Activated CD8-positive, alpha-beta memory T cell treated with anti-CD3 and anti-CD28 coated beads, Interleukin-2, amount 50 U/mL, for 4 hours (primary cell): ENCODE measurements around the gene NDUFAF5.

Experiments
- DNase-seq: peaks from one replicate; pipeline ENCODE4 v3.0.0-alpha.2; 2020

Gene NDUFAF5

DNA sequence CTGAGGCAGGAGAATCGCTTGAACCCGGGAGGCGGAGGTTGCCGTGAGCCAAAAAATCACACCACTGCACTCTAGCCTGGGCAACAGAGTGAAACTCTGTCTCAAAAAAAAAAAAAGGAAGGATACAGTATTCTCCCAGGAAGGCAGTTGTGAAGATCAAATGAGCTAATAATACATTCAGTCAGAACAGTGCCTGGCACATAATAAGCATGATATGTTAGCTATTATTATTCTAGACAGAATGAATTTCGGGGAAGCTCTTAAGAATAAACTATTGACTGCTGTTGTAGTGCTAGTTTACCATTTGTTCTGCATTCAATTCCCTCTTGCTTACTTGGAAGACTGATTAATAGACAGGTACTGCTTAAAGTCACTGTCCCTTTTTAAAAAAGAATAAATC lies 40.6 kb downstream of the NDUFAF5 start:
- DNase-seq: no peak

DNA sequence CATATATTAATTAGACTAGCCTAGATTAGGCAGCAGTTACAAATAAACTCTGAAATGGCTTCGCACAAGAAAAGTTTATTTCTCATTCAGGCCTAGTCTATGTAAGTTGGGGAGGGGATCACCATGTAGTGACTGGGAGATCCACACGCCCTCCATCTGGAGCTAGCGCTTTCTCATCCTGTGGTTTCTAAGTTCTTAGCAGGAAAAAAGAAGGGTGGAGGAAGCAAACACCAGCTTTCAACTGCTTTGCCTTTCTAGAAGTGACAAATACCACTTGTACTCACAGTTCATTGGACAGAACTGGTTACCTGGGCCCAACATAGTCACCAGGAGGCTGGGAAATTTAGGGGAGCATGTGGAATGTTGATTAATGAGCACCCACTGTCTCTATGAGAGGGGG lies 46.6 kb downstream of the NDUFAF5 start:
- DNase-seq: no peak

DNA sequence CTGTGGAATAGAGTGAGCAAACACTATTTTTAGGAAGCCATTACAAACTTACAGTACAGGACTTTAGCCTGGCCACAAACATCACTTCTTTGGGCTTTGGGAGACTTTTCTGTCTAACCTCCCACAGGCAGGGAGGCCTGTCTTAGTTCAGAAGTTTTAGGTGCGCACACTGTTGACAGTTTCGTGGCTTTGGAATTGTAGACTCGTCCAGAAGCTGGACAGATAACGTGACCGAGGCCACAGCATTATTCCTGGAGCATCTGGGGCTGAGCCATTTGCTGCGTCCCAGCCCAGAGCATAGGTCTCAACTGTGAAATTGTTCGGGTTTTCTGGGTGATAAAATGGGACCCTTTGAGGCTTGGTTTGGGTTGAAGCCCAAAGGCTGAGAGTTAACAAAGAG lies 53.8 kb downstream of the NDUFAF5 start:
- no peak for DNase-seq

DNA sequence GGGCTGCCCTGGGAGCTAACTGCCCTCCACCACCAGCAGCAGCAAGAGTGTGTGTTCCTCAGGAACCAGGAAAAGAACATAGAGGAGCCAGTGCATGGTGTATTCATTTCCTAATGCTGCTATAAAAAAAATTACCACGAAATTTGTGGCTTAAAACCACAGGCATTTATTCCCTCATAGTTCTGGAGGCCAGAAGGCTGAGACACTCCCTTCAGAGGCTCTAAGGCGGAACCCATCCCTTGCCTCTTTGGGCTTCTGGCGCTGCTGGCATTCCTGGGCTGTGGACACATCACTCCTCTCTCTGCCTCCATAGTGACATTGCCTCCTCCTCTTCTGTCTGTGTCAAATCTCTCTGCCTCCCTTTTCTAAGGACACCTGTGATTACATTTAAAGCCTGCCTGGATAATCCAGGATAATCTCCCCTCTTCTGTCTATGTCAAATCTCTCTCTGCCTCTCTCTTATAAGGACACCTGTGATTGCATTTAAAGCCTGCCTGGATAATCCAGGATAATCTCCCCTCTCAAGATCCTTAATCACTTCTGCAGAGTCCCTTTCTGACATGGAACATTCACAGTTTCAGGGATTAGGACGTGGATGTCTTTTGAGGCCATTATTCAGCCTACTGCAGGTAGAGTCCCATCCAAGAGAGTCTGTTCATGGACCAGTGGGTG lies 54.7 kb downstream of the NDUFAF5 start:
- DNase-seq: no peak

DNA sequence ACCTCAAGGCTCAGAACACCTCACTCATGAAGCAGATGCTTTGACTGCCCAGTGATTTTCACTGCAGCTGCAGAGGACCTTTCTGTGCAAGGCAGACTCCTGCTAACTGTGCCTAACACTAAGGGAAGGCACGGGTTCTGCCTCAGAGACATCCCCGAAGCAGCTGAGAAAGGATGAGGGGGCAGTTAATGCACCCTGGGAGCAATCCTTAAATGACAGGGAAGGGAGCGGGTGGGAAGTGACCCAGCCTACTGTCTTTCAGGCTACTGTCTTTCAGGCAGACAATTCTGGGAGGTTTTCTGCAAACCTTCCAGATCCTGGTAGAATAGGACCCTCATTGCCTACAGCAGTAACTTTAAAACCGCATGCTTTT lies 55.3 kb downstream of the NDUFAF5 start:
- DNase-seq: no peak

DNA sequence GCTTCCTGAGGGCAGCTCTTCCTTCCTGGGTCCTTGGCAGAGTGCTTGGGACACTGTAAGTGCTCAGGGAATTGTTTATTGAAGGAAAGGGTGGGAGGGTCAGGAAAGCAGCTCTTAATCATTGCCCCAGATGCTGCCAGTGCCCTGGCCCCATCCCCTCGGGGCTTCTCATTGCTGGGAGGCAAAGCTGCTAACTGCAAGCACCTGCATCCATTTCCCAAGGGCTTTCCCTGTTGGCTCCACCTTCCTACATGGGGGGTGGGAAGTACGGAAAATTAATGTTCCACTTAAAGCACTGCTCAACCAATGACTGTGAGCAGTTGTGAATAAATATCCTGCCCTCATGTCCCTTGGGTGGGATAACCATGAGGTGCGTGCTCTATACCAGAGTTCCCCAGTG lies 56.4 kb downstream of the NDUFAF5 start:
- no peak for DNase-seq

DNA sequence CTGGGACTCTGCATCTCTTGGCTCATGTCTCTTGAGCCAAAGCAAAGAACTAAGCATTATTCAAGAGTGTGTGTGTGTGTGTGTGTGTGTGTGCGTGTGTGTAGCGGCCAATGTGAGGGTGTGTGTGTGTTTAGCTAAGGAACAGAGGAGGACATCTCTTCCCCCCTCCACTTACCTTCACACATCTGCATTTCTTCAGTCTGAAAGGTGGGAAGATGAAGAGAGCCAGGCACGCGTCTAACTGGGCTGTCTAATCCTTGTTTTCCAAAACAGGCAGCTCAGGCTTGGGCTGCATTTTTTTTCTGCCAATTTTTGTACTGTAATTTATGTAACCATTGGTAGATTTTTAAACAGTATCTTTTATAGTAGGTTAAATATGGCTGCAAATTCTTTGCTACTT lies 59.5 kb downstream of the NDUFAF5 start:
- DNase-seq: no peak

DNA sequence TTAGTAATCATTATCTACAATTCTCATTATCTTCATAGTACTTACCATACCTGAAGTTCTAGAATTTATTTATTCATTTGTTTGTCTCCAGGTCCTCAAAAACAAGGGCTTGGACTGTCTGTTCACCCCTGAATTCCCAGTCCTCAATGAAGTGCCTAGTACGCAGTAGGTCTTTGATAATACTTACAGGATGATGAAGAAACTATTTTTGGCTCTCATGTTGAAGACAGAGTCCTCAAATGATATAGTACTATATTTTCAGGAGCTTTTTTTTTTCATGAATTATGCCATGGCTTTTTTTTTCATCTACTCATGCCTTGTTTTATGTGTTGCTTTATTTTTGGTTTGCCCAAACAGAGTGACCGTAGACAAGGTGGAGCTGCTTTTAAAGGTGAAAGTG lies 66.5 kb downstream of the NDUFAF5 start:
- DNase-seq: no peak

DNA sequence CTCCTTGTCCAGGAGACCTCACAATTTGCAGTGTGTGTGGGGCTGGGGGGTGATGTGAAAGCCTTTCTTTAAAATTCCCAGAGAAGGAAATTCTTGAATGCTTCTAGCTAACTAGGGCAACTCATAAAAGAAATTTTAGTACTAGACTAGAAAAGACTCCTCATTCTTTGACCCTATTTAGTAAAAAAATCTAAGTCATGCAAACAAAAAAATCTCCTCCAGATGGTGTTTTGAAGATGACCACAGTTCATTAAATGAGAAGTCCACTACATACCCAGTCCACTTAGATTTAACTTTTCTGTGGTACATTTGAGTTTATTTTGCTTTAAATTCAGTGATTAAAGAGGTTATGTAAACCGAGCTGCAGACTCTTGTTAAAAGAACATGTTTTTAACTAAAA lies 67.5 kb downstream of the NDUFAF5 start:
- DNase-seq: no peak

DNA sequence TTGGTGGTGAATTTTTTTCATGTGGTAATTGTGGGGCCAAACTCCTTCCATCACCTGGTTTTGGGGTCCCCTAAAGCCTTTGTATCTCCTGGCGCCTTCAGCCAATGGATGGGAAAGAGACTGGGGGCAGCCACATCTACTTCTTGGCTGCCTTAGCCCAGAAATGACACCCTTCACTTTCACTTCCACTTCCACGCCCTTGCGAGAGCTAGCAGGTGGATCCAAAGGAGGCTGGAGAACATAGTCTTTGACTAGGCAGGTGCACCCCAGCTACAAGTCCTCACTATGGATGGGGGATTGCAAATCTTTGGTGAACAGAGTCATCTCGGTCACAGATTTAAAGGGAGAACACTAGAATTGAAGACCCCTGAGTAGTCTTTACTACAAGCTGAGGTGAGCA lies 70.8 kb downstream of the NDUFAF5 start:
- DNase-seq: no peak

DNA sequence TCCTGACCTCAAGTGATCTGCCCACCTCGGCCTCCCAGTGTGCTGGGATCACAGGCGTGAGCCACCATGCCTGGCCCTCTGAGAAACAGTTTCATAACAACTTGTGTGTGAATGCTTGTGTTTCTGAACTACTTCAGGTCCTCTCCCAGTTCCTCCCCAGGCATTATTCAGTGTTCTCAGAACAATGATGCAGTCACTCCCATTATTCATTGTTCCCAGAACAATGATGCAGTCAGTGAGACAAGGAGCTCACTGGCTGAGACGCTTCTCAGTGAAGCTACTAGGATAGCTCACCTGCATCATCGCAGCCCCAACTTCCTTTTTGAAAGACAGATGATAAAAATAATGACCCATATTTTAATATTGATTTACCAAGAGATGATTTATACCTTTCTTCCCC lies 71.5 kb downstream of the NDUFAF5 start:
- DNase-seq: no peak

DNA sequence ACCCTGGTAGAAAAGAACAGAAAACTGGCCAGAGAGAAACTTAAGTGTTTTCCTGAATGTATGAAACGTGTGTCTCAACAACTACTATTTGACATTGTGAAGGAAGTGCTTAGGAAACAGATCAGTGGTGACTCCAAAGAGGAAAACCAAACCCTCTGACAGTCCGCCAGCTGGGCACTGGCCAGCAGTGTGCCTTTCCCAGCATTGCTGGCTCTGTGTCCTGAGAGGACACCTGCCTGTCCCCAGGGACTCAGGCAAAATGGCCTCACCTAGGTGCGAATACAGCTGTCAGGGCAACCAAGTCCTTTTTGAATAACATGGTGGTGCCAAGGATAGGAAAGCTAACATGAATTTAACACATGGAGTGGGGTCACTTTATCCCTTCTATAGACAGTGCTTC lies 72.5 kb downstream of the NDUFAF5 start:
- no peak for DNase-seq

DNA sequence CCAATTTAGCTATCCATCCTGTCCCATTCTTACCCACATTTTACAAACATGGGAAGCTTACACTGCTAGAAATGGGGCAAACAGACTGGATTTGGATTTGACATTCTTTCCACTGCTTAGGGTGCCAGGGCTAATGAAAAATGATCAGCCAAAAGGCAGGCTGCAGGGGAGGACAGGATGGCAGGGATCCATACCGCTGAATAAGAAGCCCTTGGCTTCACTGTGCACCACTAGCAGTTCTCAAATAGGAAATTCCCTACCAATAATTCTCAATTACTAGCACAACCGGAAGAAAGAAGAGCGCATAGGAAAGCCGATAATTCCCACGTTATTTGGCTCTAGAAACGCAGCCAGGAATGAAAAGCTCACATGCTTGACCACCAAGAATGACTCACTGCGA lies 73.1 kb downstream of the NDUFAF5 start:
- no peak for DNase-seq

DNA sequence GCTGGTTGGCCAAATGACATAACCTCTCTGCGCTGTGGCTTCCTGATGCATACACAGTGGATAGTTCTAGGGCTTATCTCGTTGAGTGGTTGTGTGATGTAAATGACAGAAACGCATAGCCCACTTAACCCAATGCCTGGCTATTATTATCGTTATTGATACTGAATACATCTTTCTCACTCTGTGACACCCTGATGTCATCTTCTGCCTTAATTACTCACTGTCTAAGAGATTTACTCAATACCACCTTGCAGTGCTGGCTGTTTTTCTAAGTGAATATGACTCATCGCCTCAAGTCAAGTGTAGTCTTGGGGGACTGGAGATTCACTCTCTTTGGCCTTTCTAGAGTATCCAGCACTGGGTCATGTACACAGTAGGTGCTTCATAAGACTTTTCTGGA lies 73.6 kb downstream of the NDUFAF5 start:
- DNase-seq: no peak

DNA sequence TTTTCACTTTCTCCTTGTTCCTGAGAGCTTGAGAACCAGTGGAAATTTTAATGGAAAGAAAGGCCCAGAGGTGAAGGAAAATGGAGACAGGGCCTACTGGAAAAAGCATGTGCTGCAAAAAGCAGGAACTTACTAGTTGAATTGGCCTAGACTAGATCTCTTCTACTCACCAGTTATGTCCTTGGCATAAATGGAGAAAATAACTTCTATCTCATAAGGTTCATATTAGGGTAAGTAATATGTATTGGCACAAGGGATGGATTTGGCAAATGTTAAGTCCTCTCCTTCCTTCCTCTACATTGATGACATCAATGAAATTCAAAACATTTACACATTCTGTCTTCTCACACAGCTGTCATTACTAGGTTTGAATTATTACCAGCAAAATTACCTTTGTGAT lies 74.0 kb downstream of the NDUFAF5 start:
- DNase-seq: no peak

DNA sequence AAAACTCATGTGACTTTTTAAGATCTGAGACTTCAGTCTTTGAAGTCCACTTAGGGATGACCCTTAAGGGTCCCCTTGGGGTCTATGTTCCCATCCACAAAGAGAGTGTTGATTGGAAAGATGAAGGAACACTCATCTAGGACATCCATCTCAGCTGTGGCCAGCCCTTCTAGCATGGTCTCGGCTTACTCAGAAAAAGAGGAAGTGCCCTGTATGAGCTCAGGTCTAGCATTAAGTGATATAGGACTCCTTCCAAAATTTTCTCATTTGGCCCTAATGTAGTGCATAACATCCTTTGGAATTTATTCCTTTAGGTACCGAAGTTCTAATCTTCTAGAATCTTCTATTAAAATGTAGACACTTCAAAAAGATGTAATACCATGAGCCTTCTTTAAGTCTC lies 77.4 kb downstream of the NDUFAF5 start:
- DNase-seq: no peak

DNA sequence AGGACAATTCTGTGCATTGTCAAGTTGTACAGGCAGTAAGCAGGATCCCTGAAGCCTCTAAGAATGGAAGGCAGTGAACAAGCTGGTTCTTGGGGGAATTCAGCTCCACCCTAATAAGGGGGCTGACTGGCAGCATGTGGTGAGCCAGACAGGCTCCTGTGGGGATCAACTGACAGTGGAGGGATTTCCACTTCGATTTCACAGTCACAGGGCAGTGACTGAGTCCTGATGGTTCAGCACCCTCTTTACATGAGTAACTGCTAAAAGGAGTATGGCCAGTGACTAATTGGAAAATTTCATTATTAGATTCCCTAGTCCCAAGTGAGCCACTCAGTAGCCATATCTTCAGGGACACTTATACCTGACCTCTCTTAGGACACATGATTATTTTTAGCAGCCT lies 78.4 kb downstream of the NDUFAF5 start:
- DNase-seq: no peak

DNA sequence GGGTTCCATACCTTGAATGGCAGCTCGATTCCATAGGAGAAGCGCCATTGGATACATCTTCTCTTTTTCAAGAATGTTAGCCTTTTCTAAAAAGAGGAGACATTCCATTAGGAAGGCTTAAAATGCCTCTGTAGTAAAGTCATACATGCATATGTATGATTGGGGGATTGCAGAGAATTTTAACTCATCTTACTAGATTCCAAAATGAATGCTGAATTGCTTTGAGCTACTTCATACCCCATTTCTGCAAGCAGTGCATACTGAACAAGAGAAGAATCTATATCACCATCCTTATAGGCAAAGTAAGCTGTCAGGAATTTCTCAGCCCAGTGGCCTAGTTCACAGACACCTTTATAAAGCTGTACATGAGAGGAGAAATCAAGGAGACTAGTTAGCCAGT lies 80.3 kb downstream of the NDUFAF5 start:
- DNase-seq: no peak

DNA sequence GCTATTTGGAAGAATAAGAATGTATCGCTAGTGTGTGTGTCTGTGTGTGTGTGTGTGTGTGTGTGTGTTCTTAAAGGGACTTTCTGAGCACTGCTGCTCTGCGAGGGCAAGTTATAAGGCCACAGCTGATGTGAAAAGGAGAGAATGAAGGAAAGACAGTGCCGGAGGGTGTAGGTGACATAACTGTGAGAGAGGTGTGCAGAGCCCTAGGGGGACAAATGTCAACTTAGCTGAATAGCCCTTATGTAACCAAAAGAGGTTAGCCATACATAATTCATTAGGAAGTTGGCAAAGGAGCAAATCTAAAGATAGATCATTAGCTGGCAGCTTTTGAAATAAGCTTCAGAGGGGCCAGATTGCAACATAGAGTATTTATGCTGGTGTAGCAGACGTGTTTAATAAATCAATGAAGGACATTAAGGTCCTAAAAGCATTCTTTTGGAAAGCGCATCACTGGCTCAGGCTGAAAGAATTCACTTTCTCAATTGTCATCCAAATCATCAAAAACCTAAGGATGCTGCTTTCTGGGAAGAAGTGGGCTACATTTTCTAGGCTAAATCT lies 81.0 kb downstream of the NDUFAF5 start:
- DNase-seq: no peak

DNA sequence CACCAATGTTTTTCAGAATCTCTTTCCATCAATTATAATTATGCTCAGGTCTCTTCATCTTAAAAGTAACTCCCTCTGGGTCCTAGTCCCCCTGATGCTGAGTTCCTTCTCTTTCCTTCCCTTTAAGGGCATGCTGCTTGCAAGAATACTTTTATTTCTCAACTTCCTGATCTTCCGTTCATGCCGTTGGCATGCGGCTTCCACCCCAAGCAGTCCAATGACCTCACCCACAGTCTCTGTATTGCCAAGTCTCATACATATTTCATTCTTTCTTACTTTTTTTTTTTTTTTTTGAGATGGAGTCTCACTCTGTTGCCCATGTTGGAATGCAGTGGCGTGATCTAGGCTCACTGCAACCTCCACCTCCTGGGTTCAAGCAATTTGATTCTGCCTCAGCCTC lies 83.5 kb downstream of the NDUFAF5 start:
- DNase-seq: no peak

DNA sequence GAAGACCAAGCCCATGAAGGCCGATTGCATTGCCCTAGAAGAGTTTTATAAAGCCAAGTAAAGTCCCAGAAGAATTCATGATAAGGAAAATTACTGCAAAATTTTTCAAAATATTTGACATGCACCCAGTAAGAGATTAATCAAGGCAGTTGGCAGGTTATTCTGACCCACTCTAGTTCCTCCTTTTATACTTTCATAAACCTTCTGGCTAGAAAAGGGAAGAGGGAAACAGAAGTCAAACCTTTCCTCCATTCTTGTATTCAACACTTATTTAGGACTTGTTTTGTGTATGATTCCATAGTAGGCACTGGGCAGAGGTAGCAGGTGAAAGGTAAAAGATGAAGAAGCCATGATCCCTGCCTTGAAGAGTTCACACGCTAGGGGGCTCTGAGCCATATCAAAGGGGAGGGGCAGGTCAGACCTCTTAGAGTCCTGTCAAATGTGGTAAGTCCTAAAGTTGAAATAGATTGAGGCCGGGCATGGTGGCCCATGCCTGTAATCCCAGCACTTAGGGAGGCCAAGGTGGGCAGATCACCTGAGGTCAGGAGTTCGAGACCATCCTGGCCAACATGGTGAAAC lies 85.4 kb downstream of the NDUFAF5 start:
- no peak for DNase-seq
